ENCODE data around the gene EID2.

Gene EID2

GRCh38 chr19:39539518-39540332, at the start of gene EID2:
Gene EID2, minus strand, starts transcription at chr19:39540161. Its CDS starts 82 bp downstream, at chr19:39540079.
- DNase-seq = peak; percentile 94

GRCh38 chr19:39588066-39588465, 48.1 kb upstream of the EID2 start:
- no peak for DNase-seq

GRCh38 chr19:39587496-39587895, 47.5 kb upstream of the EID2 start:
- DNase-seq = no peak

- DNase-seq = no peak
Measured at GRCh38 chr19:39582891-39583625, 43.1 kb upstream of the EID2 start.

- DNase-seq = no peak
Measured at GRCh38 chr19:39582442-39582841, 42.5 kb upstream of the EID2 start.

- DNase-seq = no peak
Measured at GRCh38 chr19:39568604-39569003, 28.6 kb upstream of the EID2 start.

- DNase-seq = no peak
Measured at GRCh38 chr19:39566064-39566463, 26.1 kb upstream of the EID2 start.

GRCh38 chr19:39563408-39563807, 23.4 kb upstream of the EID2 start:
- DNase-seq = peak; percentile 94

- peak; percentile 34 for DNase-seq
Measured at GRCh38 chr19:39558624-39559117, 18.7 kb upstream of the EID2 start.

GRCh38 chr19:39557811-39558623, 18.1 kb upstream of the EID2 start:
- DNase-seq = peak; percentile 61

GRCh38 chr19:39555883-39556282, 15.9 kb upstream of the EID2 start:
- DNase-seq = no peak

- DNase-seq = no peak
Measured at GRCh38 chr19:39554701-39555311, 14.8 kb upstream of the EID2 start.

- no peak for DNase-seq
Measured at GRCh38 chr19:39553082-39553652, 13.2 kb upstream of the EID2 start.

GRCh38 chr19:39550197-39550596, 10.2 kb upstream of the EID2 start:
- DNase-seq = no peak

- DNase-seq = no peak
Measured at GRCh38 chr19:39546599-39546998, 6.6 kb upstream of the EID2 start.

- DNase-seq = no peak
Measured at GRCh38 chr19:39544911-39545310, 5.0 kb upstream of the EID2 start.

- no peak for DNase-seq
Measured at GRCh38 chr19:39544226-39544903, 4.4 kb upstream of the EID2 start.

GRCh38 chr19:39543477-39543857, 3.5 kb upstream of the EID2 start:
- DNase-seq = no peak

- no peak for DNase-seq
Measured at GRCh38 chr19:39542206-39542605, 2.2 kb upstream of the EID2 start.

GRCh38 chr19:39540333-39540673, 342 bp upstream of the EID2 start:
- no peak for DNase-seq

GRCh38 chr19:39539165-39539517, 820 bp downstream of the EID2 start:
- DNase-seq = no peak

GRCh38 chr19:39533791-39534190, 6.2 kb downstream of the EID2 start:
- DNase-seq = no peak
